Measurements from ENCODE around the gene KCNE2.

- no peak for TF ChIP-seq MAX (IDR thresholded peaks at IDR 0.05)
- no peak for TF ChIP-seq CTCF (IDR thresholded peaks at IDR 0.05; ENCODE audit: low read depth, low read length, missing input control)
- TF ChIP-seq YY1 (IDR thresholded peaks at IDR 0.05): no peak
- no peak for TF ChIP-seq REST (IDR thresholded peaks at IDR 0.05)
- no peak for TF ChIP-seq JUND (IDR thresholded peaks at IDR 0.05)
- TF ChIP-seq EGR1 (IDR thresholded peaks at IDR 0.05; ENCODE audit: low read depth in 2 of 2): no peak
- no peak for TF ChIP-seq RAD21 (IDR thresholded peaks at IDR 0.05)
- TF ChIP-seq RXRA (IDR thresholded peaks at IDR 0.05): no peak
These were observed 28.5 kb upstream of the KCNE2 start for GRCh38 chr21:34335316-34335715.
